ENCODE data around the gene SLC35A5.

DNA sequence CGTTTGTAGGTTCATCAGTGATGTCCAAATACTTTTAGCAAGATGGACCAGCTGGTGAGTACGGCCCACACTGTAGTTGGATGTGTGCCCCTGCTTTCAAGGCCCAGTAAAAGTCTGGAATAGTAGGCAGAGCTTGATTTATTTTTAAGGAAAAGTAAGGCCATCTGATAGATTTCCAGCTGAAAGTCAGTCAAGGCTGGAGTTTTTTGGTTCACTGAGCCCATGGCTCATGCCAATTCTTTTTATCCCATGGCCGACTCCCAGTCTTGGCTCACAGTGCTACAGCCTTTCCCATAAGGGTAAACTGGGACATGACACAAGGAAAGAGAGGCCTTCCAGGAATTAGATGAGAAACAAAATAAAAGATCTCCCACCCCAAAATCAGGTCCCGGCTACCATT, 65.6 kb downstream of the SLC35A5 start:
- no peak for TF ChIP-seq POLR2A (IDR thresholded peaks at IDR 0.05)
- TF ChIP-seq, protein P1, sequence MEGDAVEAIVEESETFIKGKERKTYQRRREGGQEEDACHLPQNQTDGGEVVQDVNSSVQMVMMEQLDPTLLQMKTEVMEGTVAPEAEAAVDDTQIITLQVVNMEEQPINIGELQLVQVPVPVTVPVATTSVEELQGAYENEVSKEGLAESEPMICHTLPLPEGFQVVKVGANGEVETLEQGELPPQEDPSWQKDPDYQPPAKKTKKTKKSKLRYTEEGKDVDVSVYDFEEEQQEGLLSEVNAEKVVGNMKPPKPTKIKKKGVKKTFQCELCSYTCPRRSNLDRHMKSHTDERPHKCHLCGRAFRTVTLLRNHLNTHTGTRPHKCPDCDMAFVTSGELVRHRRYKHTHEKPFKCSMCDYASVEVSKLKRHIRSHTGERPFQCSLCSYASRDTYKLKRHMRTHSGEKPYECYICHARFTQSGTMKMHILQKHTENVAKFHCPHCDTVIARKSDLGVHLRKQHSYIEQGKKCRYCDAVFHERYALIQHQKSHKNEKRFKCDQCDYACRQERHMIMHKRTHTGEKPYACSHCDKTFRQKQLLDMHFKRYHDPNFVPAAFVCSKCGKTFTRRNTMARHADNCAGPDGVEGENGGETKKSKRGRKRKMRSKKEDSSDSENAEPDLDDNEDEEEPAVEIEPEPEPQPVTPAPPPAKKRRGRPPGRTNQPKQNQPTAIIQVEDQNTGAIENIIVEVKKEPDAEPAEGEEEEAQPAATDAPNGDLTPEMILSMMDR (IDR thresholded peaks at IDR 0.05): no peak
